GM12878 (cell line): Measurements from ENCODE around the gene ASB3.
A peak's percentile ranks its signal among the peaks of the same experiment; 100 is the strongest.

ENCODE experiments used
- CBFB ChIP-seq: IDR thresholded peaks from 2 replicates; pipeline ENCODE4 v1.6.1; 2016; ENCODE audit warnings: antibody characterized with exemption, low read depth
- CHD4 ChIP-seq: fragments of 200-600 bp; sonication (generic); IDR thresholded peaks from 2 replicates; pipeline ENCODE4 v1.6.1; 2016; ENCODE audit warnings: mild to moderate bottlenecking
- EZH2 ChIP-seq: IDR thresholded peaks from 2 replicates; pipeline ENCODE4 v1.6.1; 2012; ENCODE audit warnings: low read depth, mild to moderate bottlenecking, control low read depth, inconsistent platforms, low read length, borderline replicate concordance; ENCODE audit not compliant: control insufficient read depth
- FOXK2 ChIP-seq: fragments of 450-650 bp; IDR thresholded peaks from 2 replicates; pipeline ENCODE4 v1.6.1; 2017; ENCODE audit warnings: mild to moderate bottlenecking, moderate library complexity
- PML ChIP-seq: IDR thresholded peaks from 2 replicates; pipeline ENCODE4 v1.6.1; 2012; ENCODE audit warnings: low read length, inconsistent platforms
- POLR2AphosphoS5 ChIP-seq: IDR thresholded peaks from 2 replicates; pipeline ENCODE4 v1.6.1; 2011; ENCODE audit warnings: mild to moderate bottlenecking, low read length, inconsistent platforms
- STAT1 ChIP-seq: fragments of 450-650 bp; conservative IDR thresholded peaks from 2 replicates; pipeline ENCODE4 v1.6.1; 2014; ENCODE audit warnings: antibody characterized with exemption, mild to moderate bottlenecking
- YY1 ChIP-seq: IDR thresholded peaks from 2 replicates; pipeline ENCODE4 v1.6.1; 2011; ENCODE audit warnings: low read depth, mild to moderate bottlenecking, low read length
- TF ChIP-seq, protein P1 (sequence below), 3 experiments: IDR thresholded peaks in 2 of 3; conservative IDR thresholded peaks in 1 of 3; 2 replicates each; pipeline ENCODE4 v1.5.1; 2011; ENCODE audit warnings: low read depth in 3 of 3, low read length in 3 of 3, mild to moderate bottlenecking in 3 of 3, control low read depth in 2 of 3, moderate library complexity in 2 of 3, inconsistent platforms in 1 of 3, mixed read lengths in 1 of 3; ENCODE audit not compliant: control insufficient read depth in 2 of 3, insufficient read depth in 1 of 3; ENCODE audit errors: extremely low read depth in 1 of 3
- TF ChIP-seq, protein P2 (sequence below): fragments of 450-650 bp; IDR thresholded peaks from 2 replicates; pipeline ENCODE4 v1.6.1; 2017; ENCODE audit warnings: mild to moderate bottlenecking, low read depth, inconsistent platforms; ENCODE audit not compliant: poor library complexity, severe bottlenecking
- TF ChIP-seq, protein P3 (sequence below): fragments of 450-650 bp; formaldehyde crosslinking; IDR thresholded peaks from 2 replicates; pipeline ENCODE4 v1.4.0; 2020; ENCODE audit warnings: mild to moderate bottlenecking, moderate library complexity

DNA sequence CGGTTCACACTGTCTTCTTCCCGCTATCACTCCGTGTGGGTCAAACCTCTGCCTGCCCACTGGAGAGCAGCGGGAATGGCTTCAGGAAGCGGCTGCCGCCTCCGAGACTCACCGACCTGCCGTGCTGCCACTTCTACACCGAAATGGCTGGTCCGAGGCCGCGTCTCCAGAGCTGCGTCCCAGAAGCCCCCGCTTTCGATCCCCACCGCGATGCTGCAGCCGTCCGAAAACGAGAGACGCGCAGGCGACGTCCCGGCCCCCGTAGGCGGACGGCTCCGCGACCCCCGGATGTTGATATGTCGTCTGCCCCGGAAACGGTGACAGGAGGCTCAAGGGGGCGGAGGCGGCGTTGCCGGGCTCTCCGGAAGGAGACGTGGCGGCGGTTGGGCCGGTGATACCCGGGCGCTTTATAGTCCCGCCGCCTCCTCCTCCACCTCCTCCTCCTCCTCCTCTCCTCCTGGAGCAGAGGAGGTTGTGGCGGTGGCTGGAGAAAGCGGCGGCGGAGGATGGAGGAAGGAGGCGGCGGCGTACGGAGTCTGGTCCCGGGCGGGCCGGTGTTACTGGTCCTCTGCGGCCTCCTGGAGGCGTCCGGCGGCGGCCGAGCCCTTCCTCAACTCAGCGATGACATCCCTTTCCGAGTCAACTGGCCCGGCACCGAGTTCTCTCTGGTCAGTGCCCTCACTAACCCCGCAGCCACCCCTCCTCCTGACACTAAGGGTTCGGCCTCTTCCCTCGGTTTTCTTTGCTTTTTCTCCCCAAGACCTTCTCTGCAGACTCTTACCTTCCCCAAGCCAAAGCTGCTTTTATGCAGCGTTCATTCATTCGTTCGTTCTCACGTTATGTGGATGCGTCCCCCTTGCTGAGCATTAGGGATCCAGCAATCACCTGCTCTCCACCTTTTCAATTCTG is at the start of gene ASB3, which contains the start of gene ERLEC1:
- TF ChIP-seq, protein P1, sequence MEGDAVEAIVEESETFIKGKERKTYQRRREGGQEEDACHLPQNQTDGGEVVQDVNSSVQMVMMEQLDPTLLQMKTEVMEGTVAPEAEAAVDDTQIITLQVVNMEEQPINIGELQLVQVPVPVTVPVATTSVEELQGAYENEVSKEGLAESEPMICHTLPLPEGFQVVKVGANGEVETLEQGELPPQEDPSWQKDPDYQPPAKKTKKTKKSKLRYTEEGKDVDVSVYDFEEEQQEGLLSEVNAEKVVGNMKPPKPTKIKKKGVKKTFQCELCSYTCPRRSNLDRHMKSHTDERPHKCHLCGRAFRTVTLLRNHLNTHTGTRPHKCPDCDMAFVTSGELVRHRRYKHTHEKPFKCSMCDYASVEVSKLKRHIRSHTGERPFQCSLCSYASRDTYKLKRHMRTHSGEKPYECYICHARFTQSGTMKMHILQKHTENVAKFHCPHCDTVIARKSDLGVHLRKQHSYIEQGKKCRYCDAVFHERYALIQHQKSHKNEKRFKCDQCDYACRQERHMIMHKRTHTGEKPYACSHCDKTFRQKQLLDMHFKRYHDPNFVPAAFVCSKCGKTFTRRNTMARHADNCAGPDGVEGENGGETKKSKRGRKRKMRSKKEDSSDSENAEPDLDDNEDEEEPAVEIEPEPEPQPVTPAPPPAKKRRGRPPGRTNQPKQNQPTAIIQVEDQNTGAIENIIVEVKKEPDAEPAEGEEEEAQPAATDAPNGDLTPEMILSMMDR (IDR thresholded peaks at IDR 0.05 in 2 of 3, conservative IDR thresholded peaks at IDR 0.05 in 1 of 3; ENCODE audit: control insufficient read depth in 2 of 3, extremely low read depth in 1 of 3, insufficient read depth in 1 of 3, low read depth in 3 of 3, low read length in 3 of 3), result peak in 1 of 3 experiments; percentile 7; a peak in 1 of 6 replicates
- TF ChIP-seq POLR2AphosphoS5 (peak; percentile 92), CBFB (peak; percentile 42; the same call in 1 of the 2 replicates), STAT1 (no peak), EZH2 (no peak), CHD4 (no peak), PML (0 out of 2 replicates have a peak, but pooled peaks have one; percentile 44), YY1 (peak; percentile 84), FOXK2 (peak; percentile 95)
- TF ChIP-seq, protein P2, sequence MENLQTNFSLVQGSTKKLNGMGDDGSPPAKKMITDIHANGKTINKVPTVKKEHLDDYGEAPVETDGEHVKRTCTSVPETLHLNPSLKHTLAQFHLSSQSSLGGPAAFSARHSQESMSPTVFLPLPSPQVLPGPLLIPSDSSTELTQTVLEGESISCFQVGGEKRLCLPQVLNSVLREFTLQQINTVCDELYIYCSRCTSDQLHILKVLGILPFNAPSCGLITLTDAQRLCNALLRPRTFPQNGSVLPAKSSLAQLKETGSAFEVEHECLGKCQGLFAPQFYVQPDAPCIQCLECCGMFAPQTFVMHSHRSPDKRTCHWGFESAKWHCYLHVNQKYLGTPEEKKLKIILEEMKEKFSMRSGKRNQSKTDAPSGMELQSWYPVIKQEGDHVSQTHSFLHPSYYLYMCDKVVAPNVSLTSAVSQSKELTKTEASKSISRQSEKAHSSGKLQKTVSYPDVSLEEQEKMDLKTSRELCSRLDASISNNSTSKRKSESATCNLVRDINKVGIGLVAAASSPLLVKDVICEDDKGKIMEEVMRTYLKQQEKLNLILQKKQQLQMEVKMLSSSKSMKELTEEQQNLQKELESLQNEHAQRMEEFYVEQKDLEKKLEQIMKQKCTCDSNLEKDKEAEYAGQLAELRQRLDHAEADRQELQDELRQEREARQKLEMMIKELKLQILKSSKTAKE, result no peak
- TF ChIP-seq, protein P3, sequence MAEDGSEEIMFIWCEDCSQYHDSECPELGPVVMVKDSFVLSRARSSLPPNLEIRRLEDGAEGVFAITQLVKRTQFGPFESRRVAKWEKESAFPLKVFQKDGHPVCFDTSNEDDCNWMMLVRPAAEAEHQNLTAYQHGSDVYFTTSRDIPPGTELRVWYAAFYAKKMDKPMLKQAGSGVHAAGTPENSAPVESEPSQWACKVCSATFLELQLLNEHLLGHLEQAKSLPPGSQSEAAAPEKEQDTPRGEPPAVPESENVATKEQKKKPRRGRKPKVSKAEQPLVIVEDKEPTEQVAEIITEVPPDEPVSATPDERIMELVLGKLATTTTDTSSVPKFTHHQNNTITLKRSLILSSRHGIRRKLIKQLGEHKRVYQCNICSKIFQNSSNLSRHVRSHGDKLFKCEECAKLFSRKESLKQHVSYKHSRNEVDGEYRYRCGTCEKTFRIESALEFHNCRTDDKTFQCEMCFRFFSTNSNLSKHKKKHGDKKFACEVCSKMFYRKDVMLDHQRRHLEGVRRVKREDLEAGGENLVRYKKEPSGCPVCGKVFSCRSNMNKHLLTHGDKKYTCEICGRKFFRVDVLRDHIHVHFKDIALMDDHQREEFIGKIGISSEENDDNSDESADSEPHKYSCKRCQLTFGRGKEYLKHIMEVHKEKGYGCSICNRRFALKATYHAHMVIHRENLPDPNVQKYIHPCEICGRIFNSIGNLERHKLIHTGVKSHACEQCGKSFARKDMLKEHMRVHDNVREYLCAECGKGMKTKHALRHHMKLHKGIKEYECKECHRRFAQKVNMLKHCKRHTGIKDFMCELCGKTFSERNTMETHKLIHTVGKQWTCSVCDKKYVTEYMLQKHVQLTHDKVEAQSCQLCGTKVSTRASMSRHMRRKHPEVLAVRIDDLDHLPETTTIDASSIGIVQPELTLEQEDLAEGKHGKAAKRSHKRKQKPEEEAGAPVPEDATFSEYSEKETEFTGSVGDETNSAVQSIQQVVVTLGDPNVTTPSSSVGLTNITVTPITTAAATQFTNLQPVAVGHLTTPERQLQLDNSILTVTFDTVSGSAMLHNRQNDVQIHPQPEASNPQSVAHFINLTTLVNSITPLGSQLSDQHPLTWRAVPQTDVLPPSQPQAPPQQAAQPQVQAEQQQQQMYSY, result no peak
